K562 (cell line): ENCODE measurements around the gene CFAP157. TPM values are rescaled to one million over a fixed set of nuclear protein-coding genes. Genes with fewer than 3 reads are reported as not detected.
A peak's percentile ranks its signal among the peaks of the same experiment; 100 is the strongest.

Source experiments
- ATAC-seq: fragments of 200-7000 bp; cut with Tn5 transposase; 3 replicates; pipeline ENCODE4 v1.9.1; 2020; ENCODE audit warnings: moderate library complexity
- BruUV-seq: library from RNA; stranded (reverse); fragments of 400-500 nt; replicated peaks from 2 replicates; lab custom pipeline; 2021; lab: Mats Ljungman, UMichigan
- CTCF ChIA-PET: fragments of 300-600 bp; formaldehyde crosslinking; extraction: SDS; loops from one replicate; lab custom pipeline; 2021; ENCODE audit warnings: low intra/inter-chr PET ratio; lab: Yijun Ruan, JAX
- POLR2A ChIA-PET: fragments of 300-600, 350-650 bp; sonication (Branson Sonifier 250); formaldehyde crosslinking; extraction: SDS; loops from one replicate; lab custom pipeline; 2021; ENCODE audit warnings: antibody characterized with exemption, inconsistent platforms; lab: Yijun Ruan, JAX
- DNase-seq, 4 experiments: peaks; one replicate each; pipeline versions ENCODE4 v3.0.0 to v3.0.0-alpha.2; 2011 to 2018; ENCODE audit warnings: low spot score in 3 of 4, mixed read lengths in 3 of 4; ENCODE audit errors: extremely low read depth in 1 of 4
- FAIRE-seq: peaks from 2 replicates; lab custom pipeline; 2011; peaks lifted over from hg19 to GRCh38; lab: Jason Lieb, UNC
- H2AFZ ChIP-seq: 2 replicates; pipeline ENCODE4 v1.6.0; 2011; ENCODE audit warnings: low read depth, low read length, control low read depth, inconsistent platforms
- H3K27ac ChIP-seq: fragments of 200-600 bp; 3 replicates; pipeline ENCODE4 v1.8.0; 2011; ENCODE audit warnings: low read depth, mild to moderate bottlenecking, control low read depth, inconsistent platforms, low read length, moderate library complexity, mixed read lengths; ENCODE audit errors: extremely low read depth
- H3K27me3 ChIP-seq, 2 experiments: fragments of 300-600 bp in 1 of 2; 2 replicates in 1 of 2; 3 replicates in 1 of 2; pipeline versions ENCODE4 v1.6.0 to v1.8.0; 2011; ENCODE audit warnings: inconsistent platforms in 2 of 2, low read length in 2 of 2, mild to moderate bottlenecking in 1 of 2, mixed read lengths in 1 of 2, moderate library complexity in 1 of 2; ENCODE audit not compliant: control insufficient read depth in 2 of 2, insufficient read depth in 2 of 2
- H3K36me3 ChIP-seq: fragments of 300-600 bp; 3 replicates; pipeline ENCODE4 v1.8.0; 2011; ENCODE audit warnings: mild to moderate bottlenecking, low read length, inconsistent platforms; ENCODE audit not compliant: control insufficient read depth, insufficient read depth
- H3K4me1 ChIP-seq, 2 experiments: fragments of 200-600 bp in 1 of 2; replicated peaks in 1 of 2; 2 replicates in 1 of 2; 3 replicates in 1 of 2; pipeline versions ENCODE4 v1.5.1 to v1.8.0; 2011; ENCODE audit warnings: inconsistent platforms in 2 of 2, low read length in 2 of 2, mild to moderate bottlenecking in 1 of 2, mixed read lengths in 1 of 2, moderate library complexity in 1 of 2; ENCODE audit not compliant: control insufficient read depth in 2 of 2, insufficient read depth in 2 of 2
- H3K4me2 ChIP-seq: 2 replicates; pipeline ENCODE4 v1.6.1; 2011; ENCODE audit warnings: low read length, control low read depth, inconsistent platforms, mixed read lengths; ENCODE audit not compliant: insufficient read depth
- H3K4me3 ChIP-seq: fragments of 200-600 bp; sonication (generic), shearing (Covaris generic); 2 replicates; pipeline ENCODE4 v1.5.1; 2016; ENCODE audit warnings: control low read depth, inconsistent platforms
- H3K79me2 ChIP-seq: fragments of 200-600 bp; 3 replicates; pipeline ENCODE4 v1.8.0; 2011; ENCODE audit warnings: low read length, inconsistent platforms; ENCODE audit not compliant: control insufficient read depth, insufficient read depth
- H3K9ac ChIP-seq, 2 experiments: 2 replicates each; pipeline versions ENCODE4 v1.6.0 to v1.6.1; 2011; ENCODE audit warnings: low read depth in 2 of 2, low read length in 2 of 2, control low read depth in 1 of 2, inconsistent platforms in 1 of 2, mild to moderate bottlenecking in 1 of 2, mixed read lengths in 1 of 2; ENCODE audit not compliant: insufficient read depth in 1 of 2
- H3K9me1 ChIP-seq: one replicate; pipeline ENCODE4 v1.6.0; 2011; ENCODE audit warnings: inconsistent platforms, mild to moderate bottlenecking, low read length, moderate library complexity; ENCODE audit not compliant: control insufficient read depth, insufficient read depth
- H3K9me3 ChIP-seq: replicated peaks from 2 replicates; pipeline ENCODE4 v1.5.1; 2011; ENCODE audit warnings: low read depth, low read length, inconsistent platforms; ENCODE audit not compliant: control insufficient read depth, insufficient read depth
- H4K20me1 ChIP-seq: replicated peaks from 2 replicates; pipeline ENCODE4 v1.6.1; 2011; ENCODE audit warnings: low read length, inconsistent platforms, mixed read lengths; ENCODE audit not compliant: control insufficient read depth, insufficient read depth
- BCOR ChIP-seq: fragments of 450-650 bp; IDR thresholded peaks from 2 replicates; pipeline ENCODE4 v1.6.1; 2016
- CEBPB ChIP-seq: fragments of 450-650 bp; IDR thresholded peaks from 2 replicates; pipeline ENCODE4 v1.6.1; 2016; ENCODE audit warnings: missing genetic modification characterization, missing compliant biosample characterization
- CSDE1 ChIP-seq, 2 experiments: fragments of 450-650 bp; IDR thresholded peaks; 2 replicates each; pipeline ENCODE4 v1.6.1; 2016; ENCODE audit warnings: mild to moderate bottlenecking in 1 of 2
- CXXC5 ChIP-seq: fragments of 250-450 bp; sonication (Bioruptor Pico); IDR thresholded peaks from 2 replicates; pipeline ENCODE4 v1.8.0; 2022; ENCODE audit warnings: inconsistent platforms, mild to moderate bottlenecking, moderate library complexity
- HMGXB4 ChIP-seq: sonication (generic); formaldehyde crosslinking; IDR thresholded peaks from 2 replicates; pipeline ENCODE4 v1.8.1; 2023; ENCODE audit warnings: mild to moderate bottlenecking, missing genetic modification reagents
- IRF9 ChIP-seq: fragments of 450-650 bp; IDR thresholded peaks from 2 replicates; pipeline ENCODE4 v1.6.1; 2016; ENCODE audit warnings: missing biosample characterization, missing genetic modification characterization
- KLF1 ChIP-seq: fragments of 450-650 bp; IDR thresholded peaks from 2 replicates; pipeline ENCODE4 v1.6.1; 2016; ENCODE audit warnings: missing genetic modification characterization, missing compliant biosample characterization
- MXI1 ChIP-seq: IDR thresholded peaks from 2 replicates; pipeline ENCODE4 v1.6.1; 2011; ENCODE audit warnings: low read depth, mild to moderate bottlenecking, improper control_type of control experiment, low read length
- RBM25 ChIP-seq: fragments of 200-400 bp; formaldehyde crosslinking; IDR thresholded peaks from 2 replicates; pipeline ENCODE4 v1.6.1; 2018; ENCODE audit warnings: low read length, low read depth, moderate library complexity; ENCODE audit not compliant: severe bottlenecking
- RCOR1 ChIP-seq, 2 experiments: IDR thresholded peaks; 2 replicates each; pipeline ENCODE4 v1.6.1; 2012; ENCODE audit warnings: low read depth in 2 of 2, low read length in 2 of 2, borderline replicate concordance in 1 of 2, improper control_type of control experiment in 1 of 2
- TEAD4 ChIP-seq, 2 experiments: sonication (generic) in 1 of 2; formaldehyde crosslinking in 1 of 2; IDR thresholded peaks; 2 replicates each; pipeline versions ENCODE4 v1.6.1 to v1.8.0; 2012 to 2022; ENCODE audit warnings: borderline replicate concordance in 1 of 2, inconsistent platforms in 1 of 2, low read length in 1 of 2, mild to moderate bottlenecking in 1 of 2, missing genetic modification reagents in 1 of 2
- TFAP4 ChIP-seq: sonication (generic); formaldehyde crosslinking; IDR thresholded peaks from 2 replicates; pipeline ENCODE4 v1.8.0; 2022; ENCODE audit warnings: missing genetic modification reagents, mild to moderate bottlenecking, moderate library complexity, borderline replicate concordance
- YBX1 ChIP-seq: fragments of 450-650 bp; IDR thresholded peaks from 2 replicates; pipeline ENCODE4 v1.7.1; 2016; ENCODE audit warnings: mild to moderate bottlenecking
- ZBTB33 ChIP-seq: sonication (generic); formaldehyde crosslinking; IDR thresholded peaks from 2 replicates; pipeline ENCODE4 v1.8.1; 2023; ENCODE audit warnings: mild to moderate bottlenecking, missing genetic modification reagents
- ZEB2 ChIP-seq: fragments of 450-650 bp; IDR thresholded peaks from 2 replicates; pipeline ENCODE4 v1.6.1; 2016
- ZNF146 ChIP-seq: IDR thresholded peaks from one replicate; pipeline ENCODE4 v1.6.1; 2018; ENCODE audit warnings: missing compliant biosample characterization; ENCODE audit not compliant: unreplicated experiment
- WGBS: fragments of 100-300 bp; shearing (Covaris generic); methylation state at CpG from one replicate; pipeline ENCODE4 v1.1.6; 2016; ENCODE audit warnings: low coverage, mixed read lengths; ENCODE audit not compliant: insufficient coverage; ENCODE audit errors: missing lambda C conversion rate; 5-methylcytosine and 5-hydroxymethylcytosine counted together
- in situ Hi-C: fragments of 300-500 bp; cut with MboI; formaldehyde crosslinking; loops from 4 replicates; pipeline ENCODE4 v1.15.0; 2018; ENCODE audit warnings: inconsistent platforms, mixed read lengths
- intact Hi-C: fragments of 100-400 bp; cut with micrococcal nuclease; formaldehyde crosslinking; loops from 2 replicates; pipeline ENCODE4 v1.14.2; 2022
- polyA plus RNA-seq, 8 experiments: library from polyadenylated mRNA; depleted of rRNA in 4 of 8; stranded (reverse) in 5 of 8; unstranded in 3 of 8; fragments of >200 nt; fragmentation: Nextera tagmentation in 2 of 8; fragmentation: Illumina TruSeq in 1 of 8; extraction: Ambion mirVana in 2 of 8; extraction: Trizol in 1 of 8; gene quantifications; 2 replicates each; pipeline versions ENCODE4 v1.2.1 to v1.2.3, GENCODE V29; 2011 to 2014; ENCODE audit warnings: inconsistent platforms in 1 of 8, missing spikeins in 1 of 8
- total RNA-seq, 7 experiments: library from RNA; depleted of rRNA in 6 of 7; stranded (reverse); fragments of >200 nt in 6 of 7; fragmentation: Illumina TruSeq in 2 of 7; extraction: Trizol in 2 of 7; gene quantifications; 2 replicates each; pipeline versions ENCODE4 v1.2.1 to v1.2.3, GENCODE V29; 2011 to 2021; ENCODE audit warnings: low replicate concordance in 1 of 7

CFAP157 gene
- total and polyA plus RNA-seq, 9 of the 15 experiments (the other 6 are each of a cell fraction or from before 2014, with no cell fraction given) = 0.03 TPM; not detected in 8

GRCh38 chr9:127742435-127743088 is 35.8 kb downstream of the CFAP157 start:
- peak; percentile 95 for FAIRE-seq
- Histone ChIP-seq H3K9ac (peak overlapping the region in 1 of 2 experiments; percentile 70; a peak in 1 of 4 replicates), H3K4me1 (peaks cover 15 to 52% of the 10 kb centered on the region in 2 experiments), H3K79me2 (no peaks in the 10 kb centered on the region), H3K27me3 (peaks cover 4 to 9% of the 10 kb centered on the region in 2 experiments; a peak in 3 of 5 replicates), H3K9me3 (no peaks in the 10 kb centered on the region), H3K27ac (no peak overlapping the region), H3K4me2 (peak overlapping the region; percentile 74), H3K9me1 (no peaks in the 10 kb centered on the region), H3K4me3 (peak overlapping the region; percentile 37), H2AFZ (peak overlapping the region; percentile 30; the same call in 1 of the 2 replicates), H3K36me3 (no peaks in the 10 kb centered on the region), H4K20me1 (no peaks in the 10 kb centered on the region; the same call in none of the 2 replicates)
- peak; percentile 87 for ATAC-seq
- intact Hi-C loops = no loop called here
- no TSS peak for BruUV-seq
- peak; percentile 90 to 96 (median 94) for DNase-seq
- ChIA-PET CTCF (no interaction called here), POLR2A (interaction anchor here (0.5 to 1.5 kb wide), 9 partner anchors 8 to 476 kb away, joined by 3 to 5 read pairs (median 3); no protein-coding TSS in a partner anchor)
- under 1% methylated on average over 31 of the region's 33 CpGs for WGBS
- in situ Hi-C loops = no loop called here
- no peak for TF ChIP-seq IRF9 (tag)
- no peak for TF ChIP-seq ZBTB33
- TF ChIP-seq RCOR1 (IDR thresholded peaks at IDR 0.05; ENCODE audit: borderline replicate concordance in 1 of 2, low read depth in 2 of 2, low read length in 2 of 2) = peak in 1 of 2 experiments; percentile 71; a peak in 1 of 4 replicates
- TF ChIP-seq RBM25 = peak; percentile 18
- peak; percentile 78; the same call in 1 of the 2 replicates for TF ChIP-seq TFAP4 (CRISPR knock-in tag)
- TF ChIP-seq YBX1 = no peak
- TF ChIP-seq TEAD4 (IDR thresholded peaks at IDR 0.05; ENCODE audit: low read length) = peak; percentile 56
- TF ChIP-seq TEAD4 (CRISPR knock-in tag; IDR thresholded peaks at IDR 0.05; ENCODE audit: borderline replicate concordance) = no peak
- peak; percentile 26; the same call in 1 of the 2 replicates for TF ChIP-seq ZEB2
- TF ChIP-seq ZNF146 (CRISPR knock-in tag) = no peak
- peak; percentile 44; the same call in 1 of the 2 replicates for TF ChIP-seq BCOR
- TF ChIP-seq CSDE1 (IDR thresholded peaks at IDR 0.05) = peak in 1 of 2 experiments; percentile 91; a peak in 2 of 4 replicates
- peak; percentile 22; the same call in 1 of the 2 replicates for TF ChIP-seq CEBPB (tag)
- no peak for TF ChIP-seq HMGXB4 (CRISPR knock-in tag)
- TF ChIP-seq KLF1 = 0 out of 2 replicates have a peak, but pooled peaks have one; percentile 32
- TF ChIP-seq CXXC5 (CRISPR knock-in tag) = 0 out of 2 replicates have a peak, but pooled peaks have one; percentile 22
- TF ChIP-seq MXI1 = peak; percentile 60; the same call in 1 of the 2 replicates
